ELR (cell line): ENCODE measurements around the gene PANK2.
A peak's percentile ranks its signal among the peaks of the same experiment; 100 is the strongest.
"Not testable (repeated sequence)": the region's sequence is repeated elsewhere in the genome, so short reads cannot be mapped to it uniquely, and the experiment has no call there.

Experiments
- DNase-seq: peaks from one replicate; pipeline ENCODE4 v3.0.0-alpha.2; 2015; ENCODE audit warnings: low read depth

Gene PANK2

DNA sequence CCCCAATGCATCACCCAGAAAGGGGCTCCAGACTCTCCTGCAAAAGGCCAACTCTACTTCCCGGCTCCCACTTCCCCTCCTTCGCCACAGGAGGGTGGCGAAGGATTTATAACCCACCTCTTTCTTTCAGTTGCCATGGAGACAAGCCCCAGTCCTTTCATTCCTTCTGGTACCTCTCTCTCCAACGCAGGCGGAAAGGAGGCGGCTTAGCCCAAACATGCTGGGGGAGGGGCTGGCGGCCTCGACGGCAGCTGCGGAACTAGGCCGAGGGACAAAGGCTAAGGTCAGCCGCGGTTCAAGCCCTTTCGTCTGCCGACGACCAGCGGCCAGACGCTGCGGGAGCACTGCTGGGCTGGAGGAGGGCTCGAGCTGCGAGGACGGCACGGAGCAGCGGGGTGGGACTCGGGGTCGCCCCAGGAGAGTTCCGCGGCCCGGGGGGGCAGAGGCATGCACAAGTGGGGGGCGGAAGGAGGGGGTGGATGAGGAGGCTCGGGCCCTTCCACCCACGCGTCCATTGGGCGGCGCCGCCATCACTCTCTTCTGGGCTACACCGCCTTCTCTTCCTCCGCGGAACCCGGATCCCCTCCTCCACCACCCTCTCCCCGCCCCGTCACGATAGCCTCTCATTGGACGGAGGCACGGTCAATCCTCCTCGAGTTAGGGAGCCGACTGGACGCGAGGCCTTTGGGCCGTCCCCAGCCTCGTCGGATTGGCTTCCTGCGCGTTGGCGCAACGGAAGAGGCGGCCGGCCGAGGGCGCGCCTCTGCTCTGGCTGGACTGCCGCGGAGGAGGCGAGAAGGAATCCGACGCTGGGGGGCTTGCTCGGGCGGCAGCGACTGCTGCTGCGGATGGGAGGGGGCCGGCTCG is at the start of gene PANK2:
Gene PANK2 (plus strand): TSS at position 766 of the 867 bp plus-strand sequence.
- DNase-seq, result peak; percentile 99

- peak; percentile 91 for DNase-seq
These were observed 49.0 kb upstream of the PANK2 start for GRCh38 chr20:3840201-3840600.

DNA sequence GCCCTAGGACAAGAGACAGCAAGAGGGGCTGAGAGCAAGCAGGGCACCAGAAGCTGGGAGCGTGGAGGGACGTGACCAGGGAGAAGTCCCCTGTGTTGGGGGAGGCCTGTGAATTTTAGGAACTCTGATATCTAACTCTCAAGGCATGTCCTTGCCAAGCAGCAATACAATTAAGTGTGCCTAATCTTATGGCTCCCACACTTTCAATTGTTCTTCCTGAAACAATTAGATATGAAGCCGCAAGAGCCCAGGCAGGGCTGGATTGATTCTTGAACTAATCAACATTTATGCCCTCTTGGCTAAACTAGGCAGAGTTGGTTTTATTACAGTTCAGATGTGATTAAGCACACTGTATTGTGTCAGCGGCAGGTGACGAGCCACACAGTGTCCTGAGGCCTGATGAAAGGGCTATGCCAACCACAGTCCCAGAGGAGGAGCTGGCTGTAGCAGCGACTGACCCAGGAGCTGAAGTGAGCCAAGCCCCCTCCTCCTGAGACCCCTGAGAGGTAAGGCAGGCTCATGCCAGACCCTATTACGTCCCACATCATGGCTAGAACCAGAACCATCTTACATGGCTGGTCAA is 46.7 kb upstream of the PANK2 start:
- DNase-seq, result no peak

DNA sequence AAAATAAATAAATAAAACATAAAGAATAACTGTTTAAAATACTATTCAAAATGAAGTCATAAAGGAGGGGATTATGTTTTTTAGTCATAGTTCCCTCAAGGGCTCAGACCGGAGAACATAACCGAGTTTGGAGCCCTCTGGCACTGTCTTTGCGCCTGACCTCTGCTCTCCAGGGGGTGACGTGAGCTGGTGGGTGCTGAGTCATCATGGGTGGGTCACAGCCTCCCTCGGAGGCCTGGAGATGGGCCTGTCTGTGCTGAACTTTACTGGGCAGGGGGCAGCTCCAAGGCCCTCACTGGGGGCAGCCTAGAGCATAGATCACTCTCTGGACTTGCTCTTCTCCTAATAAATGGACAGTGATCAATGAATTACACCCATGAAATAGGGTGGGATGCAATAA is 45.7 kb upstream of the PANK2 start:
- peak; percentile 95 for DNase-seq

- not testable (repeated sequence) for DNase-seq
These were observed 45.1 kb upstream of the PANK2 start for GRCh38 chr20:3843990-3844619.

GRCh38 chr20:3846378-3846739 is 42.8 kb upstream of the PANK2 start:
- no peak for DNase-seq

GRCh38 chr20:3846740-3847428 is 42.3 kb upstream of the PANK2 start, which contains the start of gene MAVS:
Gene MAVS, plus strand, starts transcription at chr20:3846834. Its CDS starts 7,791 bp downstream, at chr20:3854625.
- peak; percentile 88 for DNase-seq

DNA sequence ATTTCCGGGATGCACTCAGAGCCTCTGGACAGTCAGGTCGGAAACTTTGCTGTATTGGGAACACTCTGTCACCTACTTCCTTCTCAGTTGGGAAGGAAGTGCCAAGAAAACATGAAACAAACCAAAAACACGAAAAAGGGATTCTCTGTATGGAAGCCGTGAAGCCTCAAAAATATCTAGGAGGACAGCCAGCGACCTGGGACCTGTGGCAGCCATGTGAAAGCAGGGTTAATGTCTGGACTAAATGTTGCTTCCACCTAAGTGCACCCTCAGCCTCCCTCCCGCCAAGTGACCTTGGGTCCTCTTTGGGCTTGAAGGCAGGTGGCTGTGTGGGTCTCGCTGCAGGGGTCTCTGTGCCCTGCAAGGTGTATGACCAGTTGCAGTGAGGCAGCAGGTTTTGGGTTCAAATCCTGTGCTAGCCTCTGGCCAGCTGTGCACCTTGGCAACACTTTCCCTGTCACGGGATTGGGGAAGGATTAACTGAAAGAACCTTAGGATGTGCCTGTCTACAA is 41.7 kb upstream of the PANK2 start:
- no peak for DNase-seq

DNA sequence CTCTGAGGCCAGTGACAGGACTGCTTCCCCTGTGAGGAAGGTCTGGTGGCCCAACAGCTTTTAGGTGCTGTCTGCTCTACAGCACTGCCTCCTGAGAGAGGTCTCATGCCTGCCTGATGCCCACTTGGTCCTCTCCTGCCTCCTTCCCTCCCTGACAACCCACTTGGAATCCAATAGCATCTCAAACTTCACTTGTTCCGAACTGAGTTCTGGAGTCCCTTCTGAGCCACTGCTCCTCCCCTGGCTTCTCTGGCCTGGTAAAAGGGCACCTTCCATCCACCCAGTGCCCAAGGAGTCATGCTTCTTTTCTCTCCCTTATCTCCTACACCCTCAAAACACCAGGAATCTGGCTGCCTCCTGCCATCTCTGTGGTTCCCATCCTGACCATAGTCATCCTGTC is 40.6 kb upstream of the PANK2 start:
- no peak for DNase-seq

- DNase-seq, result no peak
These were observed 34.7 kb upstream of the PANK2 start for GRCh38 chr20:3854462-3854871.

DNA sequence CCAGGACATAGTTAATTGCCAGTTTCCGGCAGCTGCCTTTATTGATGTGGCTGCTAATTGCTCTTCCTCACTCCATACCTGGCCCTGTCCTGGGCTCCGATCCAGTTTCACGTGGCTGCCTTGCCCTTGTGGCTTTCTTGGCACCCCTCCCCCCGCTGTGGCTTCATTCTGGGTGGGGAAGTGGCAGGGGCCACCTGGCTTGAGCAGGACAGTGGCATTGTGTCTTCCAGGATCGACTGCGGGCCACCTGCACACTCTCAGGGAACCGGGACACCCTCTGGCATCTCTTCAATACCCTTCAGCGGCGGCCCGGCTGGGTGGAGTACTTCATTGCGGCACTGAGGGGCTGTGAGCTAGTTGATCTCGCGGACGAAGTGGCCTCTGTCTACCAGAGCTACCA is 31.8 kb upstream of the PANK2 start:
- DNase-seq, result no peak

- no peak for DNase-seq
These were observed 30.5 kb upstream of the PANK2 start for GRCh38 chr20:3858689-3859088.

- no peak for DNase-seq
These were observed 28.0 kb upstream of the PANK2 start for GRCh38 chr20:3861191-3861590.

DNA sequence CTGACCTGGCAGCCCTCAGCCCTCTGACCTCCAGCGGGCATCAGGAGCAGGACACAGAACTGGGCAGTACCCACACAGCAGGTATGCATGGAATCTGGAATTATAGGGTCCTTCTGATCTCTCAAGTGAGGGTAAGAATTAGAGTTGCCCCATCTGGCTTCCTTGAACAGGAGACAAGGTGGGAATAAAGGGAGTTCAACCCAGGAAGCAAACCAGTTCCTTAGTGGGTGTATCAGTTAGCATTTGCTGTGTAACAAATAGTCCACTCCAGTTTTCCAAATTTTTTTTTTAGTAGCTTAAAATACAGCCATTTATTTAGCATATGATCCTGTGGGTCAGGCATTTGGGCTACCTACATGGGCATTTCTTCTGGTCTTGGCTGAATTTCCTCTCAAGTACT is 26.9 kb upstream of the PANK2 start:
- DNase-seq, result no peak

GRCh38 chr20:3863317-3863716 is 25.9 kb upstream of the PANK2 start:
- DNase-seq, result no peak

GRCh38 chr20:3864518-3864917 is 24.7 kb upstream of the PANK2 start:
- no peak for DNase-seq

GRCh38 chr20:3865152-3865886 is 23.9 kb upstream of the PANK2 start:
- no peak for DNase-seq

GRCh38 chr20:3865887-3866407 is 23.2 kb upstream of the PANK2 start:
- no peak for DNase-seq

- DNase-seq, result no peak
These were observed 22.7 kb upstream of the PANK2 start for GRCh38 chr20:3866464-3866863.

GRCh38 chr20:3867802-3868201 is 21.4 kb upstream of the PANK2 start:
- DNase-seq, result no peak
